Activated B cell treated with CpG ODN at 0.5 μM for 24 hours (primary cell): ENCODE measurements around the gene SPIN1. TPM values are rescaled to one million over a fixed set of nuclear protein-coding genes. Genes with fewer than 3 reads are reported as not detected.

ENCODE experiments used
- ATAC-seq: fragments of 200-7000 bp; cut with Tn5 transposase; one replicate; pipeline ENCODE4 v1.10.0; 2021; ENCODE audit warnings: low read depth, mild to moderate bottlenecking, moderate library complexity
- CTCF ChIA-PET: fragments of 350-600 bp; sonication (Branson Sonifier 250); formaldehyde crosslinking; loops from one replicate; lab custom pipeline; 2021; ENCODE audit warnings: antibody characterized with exemption; lab: Charles Lee
- POLR2A ChIA-PET: fragments of 350-600 bp; sonication (Branson Sonifier 250); formaldehyde crosslinking; loops from one replicate; lab custom pipeline; 2021; ENCODE audit warnings: antibody characterized with exemption; lab: Charles Lee
- DNase-seq: peaks from one replicate; pipeline ENCODE4 v3.0.0; 2022
- H3K27ac Mint-ChIP-seq: one replicate; pipeline ENCODE4 v1.8.0; 2020; ENCODE audit warnings: mixed read lengths
- H3K27me3 Mint-ChIP-seq: one replicate; pipeline ENCODE4 v1.8.0; 2021; ENCODE audit warnings: mixed read lengths
- H3K36me3 Mint-ChIP-seq: one replicate; pipeline ENCODE4 v1.8.0; 2021; ENCODE audit warnings: low read depth, mixed read lengths
- H3K4me1 Mint-ChIP-seq: one replicate; pipeline ENCODE4 v1.8.0; 2021; ENCODE audit warnings: mixed read lengths
- H3K4me3 Mint-ChIP-seq: one replicate; pipeline ENCODE4 v1.8.0; 2020; ENCODE audit warnings: mild to moderate bottlenecking, mixed read lengths
- H3K9me3 Mint-ChIP-seq: one replicate; pipeline ENCODE4 v1.8.0; 2020; ENCODE audit warnings: mixed read lengths
- CTCF ChIP-seq: fragments of 200-600 bp; IDR thresholded peaks from one replicate; pipeline ENCODE4 v1.8.0; 2022; ENCODE audit warnings: antibody characterized with exemption, mild to moderate bottlenecking
- intact Hi-C: fragments of 100-400 bp; cut with micrococcal nuclease; formaldehyde crosslinking; loops from one replicate; pipeline ENCODE4 v1.15.1; 2024
- total RNA-seq: library from RNA; stranded (reverse); gene quantifications from 2 replicates; pipeline ENCODE4 v1.2.3, GENCODE V29; 2022

The SPIN1 gene
- total RNA-seq, 1 donor from 2014 or later: 20.7 TPM

- no peak for ATAC-seq
- CTCF ChIA-PET: no interaction called here
Observed at GRCh38 chr9:88364706-88365105, 23.5 kb upstream of the SPIN1 start.

GRCh38 chr9:88370346-88370745, 17.9 kb upstream of the SPIN1 start:
- no peaks in the 10 kb centered on the region for H3K36me3 Mint-ChIP-seq
- CTCF ChIA-PET: no interaction called here

More at GRCh38 chr9:88364706-88365105, 23.5 kb upstream of the SPIN1 start:
- Mint-ChIP-seq H3K9me3 (peaks cover 12% of the 10 kb centered on the region), H3K27me3 (peaks cover 8% of the 10 kb centered on the region), H3K4me3 (no peak overlapping the region), H3K27ac (no peak overlapping the region), H3K36me3 (no peaks in the 10 kb centered on the region), H3K4me1 (no peaks in the 10 kb centered on the region)
- no peak for DNase-seq
- intact Hi-C loops: no loop called here
- TF ChIP-seq CTCF: no peak
- POLR2A ChIA-PET: no interaction called here

GRCh38 chr9:88372103-88372654, 16.1 kb upstream of the SPIN1 start:
- Mint-ChIP-seq H3K4me3 (no peak overlapping the region), H3K9me3 (peaks cover 12% of the 10 kb centered on the region), H3K4me1 (no peaks in the 10 kb centered on the region), H3K27me3 (no peaks in the 10 kb centered on the region), H3K27ac (no peak overlapping the region), H3K36me3 (no peaks in the 10 kb centered on the region)
- ChIA-PET CTCF (no interaction called here), POLR2A (no interaction called here)
- no peak for DNase-seq
- no peak for ATAC-seq
- no peak for TF ChIP-seq CTCF
- intact Hi-C loops: no loop called here

More at GRCh38 chr9:88370346-88370745, 17.9 kb upstream of the SPIN1 start:
- H3K27me3 Mint-ChIP-seq: no peaks in the 10 kb centered on the region
- intact Hi-C loops: no loop called here
- no peak overlapping the region for H3K4me3 Mint-ChIP-seq
- DNase-seq (no peak), ATAC-seq (no peak)
- TF ChIP-seq CTCF: no peak
- POLR2A ChIA-PET: no interaction called here
- peaks cover 12% of the 10 kb centered on the region for H3K9me3 Mint-ChIP-seq
- no peak overlapping the region for H3K27ac Mint-ChIP-seq
- no peaks in the 10 kb centered on the region for H3K4me1 Mint-ChIP-seq

GRCh38 chr9:88373045-88373444, 15.2 kb upstream of the SPIN1 start:
- no peak for ATAC-seq
- no peak for DNase-seq
- Mint-ChIP-seq H3K27ac (no peak overlapping the region), H3K9me3 (peaks cover 7% of the 10 kb centered on the region), H3K4me3 (no peak overlapping the region), H3K36me3 (no peaks in the 10 kb centered on the region), H3K27me3 (no peaks in the 10 kb centered on the region), H3K4me1 (no peaks in the 10 kb centered on the region)
- ChIA-PET POLR2A (no interaction called here), CTCF (no interaction called here)
- intact Hi-C loops: no loop called here
- no peak for TF ChIP-seq CTCF

- CTCF ChIA-PET: no interaction called here
- intact Hi-C loops: no loop called here
Observed at GRCh38 chr9:88378317-88378716, 9.9 kb upstream of the SPIN1 start.

More at GRCh38 chr9:88378317-88378716, 9.9 kb upstream of the SPIN1 start:
- ATAC-seq (no peak), DNase-seq (no peak)
- H3K27me3 Mint-ChIP-seq: no peaks in the 10 kb centered on the region
- H3K36me3 Mint-ChIP-seq: no peaks in the 10 kb centered on the region
- H3K27ac Mint-ChIP-seq: no peak overlapping the region
- no peak for TF ChIP-seq CTCF
- no peaks in the 10 kb centered on the region for H3K4me1 Mint-ChIP-seq
- POLR2A ChIA-PET: no interaction called here
- no peaks in the 10 kb centered on the region for H3K9me3 Mint-ChIP-seq
- no peak overlapping the region for H3K4me3 Mint-ChIP-seq
